HG03354 (cell line): Measurements from ENCODE around the gene IRF3.
"Not testable (repeated sequence)": the region's sequence is repeated elsewhere in the genome, so short reads cannot be mapped to it uniquely, and the experiment has no call there.

Source experiments
- ATAC-seq: cut with Tn5 transposase; IDR thresholded peaks from one replicate; pipeline ENCODE4 v1.9.1; 2021; ENCODE audit warnings: mild to moderate bottlenecking; ENCODE audit not compliant: unreplicated experiment, poor library complexity, severe bottlenecking

The IRF3 gene

DNA sequence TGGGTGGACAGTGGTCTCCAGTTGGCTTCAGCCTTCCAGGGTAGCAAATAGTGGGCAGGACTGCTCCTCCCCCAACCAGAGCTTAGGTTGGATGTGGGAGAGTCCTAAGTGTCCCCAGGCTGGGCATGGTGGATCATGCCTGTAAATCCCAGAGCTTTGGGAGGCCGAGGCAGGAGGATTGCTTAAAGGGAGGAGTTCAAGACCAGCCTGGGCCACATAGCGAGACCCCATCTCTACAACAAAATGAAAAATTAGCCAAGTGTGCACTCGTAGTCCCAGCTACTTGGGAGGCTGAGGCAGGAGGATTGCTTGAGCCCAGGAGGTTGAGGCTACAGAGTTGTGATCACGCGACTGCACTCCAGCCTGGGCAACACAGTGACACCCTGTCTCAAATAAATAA lies 33.1 kb downstream of the IRF3 start:
- no peak for ATAC-seq

DNA sequence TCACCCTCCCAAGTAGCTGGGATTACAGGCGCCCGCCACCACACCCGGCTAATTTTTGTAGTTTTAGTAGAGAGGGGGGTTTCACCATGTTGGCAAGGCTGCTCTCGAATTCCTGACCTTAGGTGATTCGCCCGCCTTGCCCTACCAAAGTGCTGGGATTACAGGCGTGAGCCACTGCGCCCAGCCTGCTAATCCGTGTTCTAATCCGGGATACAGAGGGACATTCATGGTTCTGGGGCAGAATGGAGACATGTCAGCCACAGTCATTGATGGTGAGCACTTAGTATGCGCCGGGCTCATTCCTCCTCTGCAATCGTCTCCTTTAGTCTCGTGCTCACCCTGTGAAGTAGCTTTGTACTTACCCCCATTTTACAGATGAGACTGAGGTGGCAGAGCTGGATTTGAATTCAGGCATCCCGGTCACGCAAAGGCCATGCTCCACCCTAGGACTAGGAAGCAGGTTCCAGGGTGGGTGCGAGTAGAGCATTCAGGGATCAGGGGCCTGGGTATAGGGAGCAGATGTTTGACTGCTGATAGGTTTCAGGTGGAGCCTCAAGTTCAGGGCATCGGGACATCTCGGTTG lies 34.0 kb downstream of the IRF3 start:
- no peak for ATAC-seq

DNA sequence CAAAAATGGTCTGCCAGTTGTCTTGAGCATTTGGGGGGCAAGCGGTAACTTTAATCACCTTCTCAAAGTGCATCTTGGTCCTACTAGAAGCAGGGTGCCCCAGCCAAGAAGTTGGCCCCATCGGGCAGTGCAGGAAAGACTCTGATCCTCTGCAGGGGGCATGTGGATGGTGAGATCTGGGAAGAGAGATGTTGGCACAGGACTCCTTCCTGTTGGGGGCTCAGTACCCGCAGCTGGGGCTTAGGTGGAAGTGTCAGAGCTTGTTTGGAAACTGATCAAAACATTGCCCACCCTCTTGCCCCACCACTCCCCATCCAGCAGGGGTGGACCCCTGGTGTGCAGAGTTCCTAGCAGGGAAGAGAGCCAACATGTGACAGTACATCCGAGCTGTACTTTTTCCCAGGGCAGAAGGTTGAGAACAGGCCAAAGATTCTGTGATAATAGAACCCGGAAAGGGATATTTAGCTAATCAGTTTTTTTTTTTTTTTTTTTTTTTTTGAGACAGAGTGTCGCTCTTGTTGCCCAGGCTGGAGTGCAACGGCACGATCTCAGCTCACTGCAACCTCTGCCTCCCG lies 34.6 kb downstream of the IRF3 start:
- no peak for ATAC-seq

DNA sequence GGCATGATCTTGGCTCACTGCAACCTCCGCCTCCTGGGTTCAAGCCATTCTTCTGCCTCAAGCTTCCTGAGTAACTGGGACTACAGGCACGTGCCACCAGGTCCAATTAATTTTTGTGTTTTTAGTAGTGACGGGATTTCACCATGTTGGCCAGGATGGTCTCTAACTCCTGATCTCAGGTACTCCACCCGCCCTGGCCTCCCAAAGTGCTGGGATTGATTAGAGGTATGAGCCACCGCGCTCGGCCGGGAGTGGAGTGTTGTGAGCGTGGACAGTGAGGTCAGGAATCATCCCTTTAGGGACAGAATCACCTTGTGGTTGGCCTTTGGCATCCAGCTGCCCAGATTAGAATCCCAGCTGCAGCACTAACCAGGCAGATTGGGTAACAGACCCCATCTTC lies 36.0 kb downstream of the IRF3 start:
- no peak for ATAC-seq

DNA sequence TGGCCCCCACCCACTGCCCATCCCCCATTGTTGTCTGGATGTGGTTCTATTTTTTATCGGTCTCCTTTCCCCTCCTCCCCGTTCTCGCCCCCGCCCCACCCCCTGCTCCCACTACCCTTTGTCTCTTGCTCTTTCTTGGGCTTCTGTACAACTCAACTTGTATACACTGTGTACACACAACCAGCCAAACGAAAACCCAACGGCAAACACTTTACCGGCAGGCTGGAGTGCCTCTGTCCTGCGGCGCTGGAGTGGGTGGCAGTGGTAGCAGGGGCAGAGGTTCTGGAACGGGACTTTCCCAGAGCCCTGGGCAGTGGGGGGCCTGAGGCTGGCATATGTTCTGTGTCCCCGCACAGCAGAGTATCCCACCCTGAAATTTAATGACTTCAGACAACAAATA lies 39.4 kb downstream of the IRF3 start:
- ATAC-seq = no peak

DNA sequence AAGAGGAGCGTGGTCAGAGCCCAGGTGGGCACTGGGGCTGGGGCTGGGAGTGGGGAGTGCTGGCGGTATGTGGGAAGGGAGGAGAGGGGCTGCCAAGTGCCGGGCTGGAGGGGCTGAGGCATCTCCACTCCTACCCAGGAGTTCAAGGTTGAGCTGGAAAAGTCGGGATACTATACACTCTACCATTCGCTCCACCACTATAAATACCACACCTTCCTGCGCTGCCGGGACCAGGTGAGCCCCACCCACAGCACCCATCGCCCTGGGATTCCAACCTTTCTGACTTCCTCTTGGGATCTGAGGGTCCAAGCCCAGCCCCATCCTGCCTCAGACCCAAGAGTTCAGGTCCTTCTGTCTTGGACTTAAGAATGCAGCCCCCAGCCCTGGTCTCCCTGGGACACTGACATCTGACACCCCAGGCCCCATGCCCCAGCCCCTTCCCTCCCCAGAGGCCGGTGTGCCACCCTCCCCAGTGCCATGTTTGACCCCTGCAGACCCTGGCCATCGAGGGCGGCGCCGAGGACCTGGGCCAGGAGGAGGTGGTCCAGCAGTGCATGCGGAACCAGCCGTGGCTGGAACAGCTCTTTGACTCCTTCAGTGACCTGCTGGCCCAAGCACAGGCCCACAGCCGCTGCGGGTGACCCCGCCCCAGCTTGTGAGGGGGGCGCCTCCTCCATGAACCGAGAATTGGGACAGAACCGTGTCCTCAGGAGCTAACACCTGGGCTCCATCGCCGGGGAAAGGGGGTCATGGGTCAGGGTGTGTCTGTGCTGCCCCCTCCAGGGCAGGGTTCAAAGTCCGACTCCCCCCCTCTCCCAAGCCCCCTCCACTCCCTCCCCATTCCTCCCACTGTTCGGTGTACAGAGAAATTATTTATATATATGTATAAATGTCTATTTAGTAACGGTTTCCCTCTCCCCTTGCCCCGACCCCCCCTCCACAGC lies 40.4 kb downstream of the IRF3 start:
- ATAC-seq = no peak

DNA sequence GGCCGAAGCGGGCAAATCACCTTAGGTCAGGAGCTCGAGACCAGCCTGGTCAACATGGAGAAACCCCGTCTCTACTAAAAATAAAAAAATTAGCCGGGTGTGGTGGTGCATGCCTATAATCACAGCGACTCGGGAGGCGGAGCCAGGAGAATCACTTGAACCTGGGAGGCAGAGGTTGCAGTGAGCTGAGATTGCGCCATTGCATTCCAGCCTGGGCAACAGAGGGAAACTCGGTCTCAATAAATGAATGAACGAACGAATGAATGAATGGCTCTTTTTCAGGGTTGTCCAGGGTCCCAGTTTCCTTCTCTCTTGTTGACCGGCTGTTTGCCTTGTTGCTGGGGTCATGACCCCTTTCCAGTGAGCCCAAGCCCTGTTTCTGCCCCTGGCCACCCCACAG lies 47.8 kb downstream of the IRF3 start:
- not testable (repeated sequence) for ATAC-seq

DNA sequence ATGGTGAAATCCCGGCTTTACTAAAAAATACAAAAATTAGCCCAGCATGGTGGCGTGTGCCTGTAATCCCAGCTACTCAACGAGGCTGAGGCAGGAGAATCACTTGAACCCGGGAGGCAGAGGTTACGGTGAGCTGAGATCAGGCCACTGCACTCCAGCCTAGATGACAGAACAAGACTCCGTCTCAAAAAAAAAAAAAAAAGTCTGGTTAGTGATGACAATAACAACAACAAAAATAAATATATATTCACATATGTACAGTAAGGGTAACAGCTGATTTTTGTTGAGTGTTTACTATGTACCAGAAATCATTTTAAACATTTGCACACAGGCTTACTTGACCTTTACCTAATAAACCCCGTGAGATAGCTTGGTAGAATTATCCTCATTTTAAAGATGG lies 48.7 kb downstream of the IRF3 start:
- no peak for ATAC-seq

DNA sequence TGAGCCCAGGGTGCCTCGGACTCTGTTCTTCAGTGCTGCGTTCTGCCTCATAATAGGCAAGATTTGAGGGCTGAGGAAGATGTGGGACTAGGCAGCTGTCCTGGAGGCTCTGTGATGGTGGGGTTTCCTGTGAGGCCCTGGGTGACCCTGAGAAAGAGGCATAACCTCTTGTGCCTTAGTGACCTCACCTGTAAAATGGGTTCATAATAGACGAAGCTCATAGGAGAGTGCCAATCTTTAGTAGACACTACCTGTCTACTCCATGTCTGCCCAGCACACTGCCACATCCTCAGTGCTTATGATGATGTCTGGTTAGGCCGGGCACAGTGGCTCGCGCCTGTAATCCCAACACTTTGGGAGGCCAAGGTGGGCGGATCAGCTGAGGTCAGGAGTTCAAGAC lies 49.1 kb downstream of the IRF3 start:
- no peak for ATAC-seq

DNA sequence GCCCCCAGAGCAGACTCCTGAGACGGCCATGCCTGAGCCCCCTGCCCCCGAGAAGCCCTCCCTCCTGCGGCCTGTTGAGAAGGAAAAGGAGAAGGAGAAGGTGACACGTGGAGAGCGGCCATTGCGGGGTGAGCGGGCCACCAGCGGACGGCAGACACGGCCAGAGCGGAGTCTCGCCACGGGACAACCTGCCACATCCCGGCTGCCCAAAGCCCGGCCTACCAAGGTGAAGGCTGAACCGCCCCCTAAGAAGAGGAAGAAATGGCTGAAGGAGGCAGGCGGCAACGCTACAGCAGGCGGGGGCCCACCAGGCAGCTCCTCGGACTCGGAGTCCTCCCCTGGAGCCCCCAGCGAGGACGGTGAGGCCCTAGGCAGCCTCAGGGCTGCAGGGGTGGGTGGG lies 49.8 kb downstream of the IRF3 start:
- no peak for ATAC-seq

DNA sequence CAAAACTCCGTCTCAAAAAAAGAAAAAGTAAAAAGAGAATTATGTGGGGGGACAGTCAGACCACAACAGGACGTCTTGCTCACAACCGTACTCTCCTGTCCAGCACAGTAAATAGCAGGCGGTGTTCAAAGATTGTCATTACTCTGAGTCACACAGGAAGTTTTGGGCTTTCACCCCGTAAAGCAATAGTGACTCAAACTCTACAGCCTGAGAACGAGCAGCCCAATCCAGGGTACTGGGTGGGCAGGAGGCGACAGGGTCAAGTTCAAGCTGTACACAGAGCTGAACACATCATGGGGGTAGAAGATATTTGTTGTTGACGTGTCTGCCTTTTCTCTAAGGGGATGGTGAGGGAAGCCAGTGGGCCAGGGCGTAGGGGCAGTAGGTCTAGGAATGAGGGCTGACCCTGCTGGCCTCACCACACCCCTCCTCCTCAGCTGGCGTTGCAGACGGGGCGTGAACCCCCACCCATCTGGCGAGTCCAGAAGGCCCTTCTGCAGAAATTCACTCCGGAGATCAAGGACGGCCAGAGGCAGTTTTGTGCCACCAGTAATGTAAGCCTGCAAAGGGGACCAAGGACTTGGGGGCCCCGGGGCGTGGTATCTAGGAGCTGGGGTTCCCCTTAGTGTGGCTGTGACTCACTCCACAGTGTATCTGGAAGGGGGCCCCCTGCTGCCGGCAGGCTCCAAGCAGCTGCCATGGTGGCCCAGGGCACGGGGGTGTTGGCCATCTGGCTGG lies 51.4 kb downstream of the IRF3 start:
- ATAC-seq = no peak

DNA sequence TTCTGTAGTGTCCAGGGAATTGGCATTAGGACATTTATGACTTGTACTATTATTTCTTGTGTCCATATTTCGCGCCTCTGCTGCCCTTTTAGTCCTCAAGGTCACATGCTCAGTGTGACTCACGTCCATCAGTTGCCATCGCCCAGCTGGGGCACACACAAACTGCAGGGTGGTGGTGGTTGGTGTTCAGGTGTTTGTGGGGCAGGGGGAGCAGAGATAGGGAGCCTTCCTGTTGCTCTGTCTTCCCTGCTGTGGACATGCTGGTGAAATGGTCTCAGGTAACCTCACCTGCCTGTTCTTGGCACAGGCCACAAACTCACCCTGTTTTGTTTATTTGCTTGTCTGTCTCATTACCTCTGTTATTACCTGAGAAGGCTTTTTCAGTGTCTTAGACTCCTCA lies 52.3 kb downstream of the IRF3 start:
- ATAC-seq = no peak
